HCT116 (cell line): ENCODE results near the gene MYH3.

Experiments
- CTCF ChIP-seq, 3 experiments: fragments of 200-600 bp in 1 of 3; sonication (generic) in 1 of 3; IDR thresholded peaks in 2 of 3; conservative IDR thresholded peaks in 1 of 3; 2 replicates each; pipeline ENCODE4 v1.5.1; 2012 to 2017; ENCODE audit warnings: low read depth in 2 of 3, low read length in 2 of 3, antibody characterized with exemption in 1 of 3, borderline replicate concordance in 1 of 3, control low read depth in 1 of 3, mild to moderate bottlenecking in 1 of 3, mixed read lengths in 1 of 3, mixed run types in 1 of 3, moderate library complexity in 1 of 3; ENCODE audit not compliant: insufficient read depth in 1 of 3
- EGR1 ChIP-seq: IDR thresholded peaks from 2 replicates; pipeline ENCODE4 v1.6.1; 2012; ENCODE audit warnings: low read depth
- EZH2 ChIP-seq: fragments of 200-600 bp; sonication (generic); IDR thresholded peaks from 2 replicates; pipeline ENCODE4 v1.6.1; 2017; ENCODE audit warnings: antibody characterized with exemption, mixed run types
- JUND ChIP-seq: IDR thresholded peaks from 2 replicates; pipeline ENCODE4 v1.6.1; 2012
- POLR2A ChIP-seq: IDR thresholded peaks from 2 replicates; pipeline ENCODE4 v1.7.0; 2011; ENCODE audit warnings: borderline replicate concordance; ENCODE audit not compliant: insufficient read depth, insufficient read length; ENCODE audit errors: extremely low read depth
- RAD21 ChIP-seq: IDR thresholded peaks from 2 replicates; pipeline ENCODE4 v1.6.1; 2012; ENCODE audit warnings: low read depth, mild to moderate bottlenecking
- REST ChIP-seq: IDR thresholded peaks from 2 replicates; pipeline ENCODE4 v1.6.1; 2012; ENCODE audit warnings: low read depth
- SIN3A ChIP-seq: IDR thresholded peaks from 2 replicates; pipeline ENCODE4 v1.6.1; 2012; ENCODE audit warnings: low read depth
- ZNF274 ChIP-seq: fragments of 200-500 bp; sonication (Bioruptor generic); IDR thresholded peaks from 2 replicates; pipeline ENCODE4 v1.6.1; 2014; ENCODE audit warnings: mild to moderate bottlenecking, low read depth, low read length, inconsistent platforms

GRCh38 chr17:10631048-10631700, 25.9 kb downstream of the MYH3 start:
- TF ChIP-seq REST: no peak
- peak; percentile 34 to 95 (median 94); a peak in 5 of 6 replicates for TF ChIP-seq CTCF (IDR thresholded peaks at IDR 0.05 in 2 of 3, conservative IDR thresholded peaks at IDR 0.05 in 1 of 3; ENCODE audit: borderline replicate concordance in 1 of 3, insufficient read depth in 1 of 3, low read depth in 2 of 3, low read length in 2 of 3)
- TF ChIP-seq RAD21: peak; percentile 57
- TF ChIP-seq POLR2A: no peak
- TF ChIP-seq EZH2: no peak
- no peak for TF ChIP-seq JUND
- no peak for TF ChIP-seq EGR1
- no peak for TF ChIP-seq SIN3A
- TF ChIP-seq ZNF274: no peak
